GM18870 (cell line): ENCODE results near the gene AMZ1.
"Not testable (repeated sequence)": the region's sequence is repeated elsewhere in the genome, so short reads cannot be mapped to it uniquely, and the experiment has no call there.

Experiments
- ATAC-seq: cut with Tn5 transposase; IDR thresholded peaks from one replicate; pipeline ENCODE4 v1.9.1; 2021; ENCODE audit warnings: moderate library complexity; ENCODE audit not compliant: unreplicated experiment

AMZ1 gene

GRCh38 chr7:2709553-2710285 lies 21.7 kb downstream of the AMZ1 start:
- no peak for ATAC-seq

- ATAC-seq, result no peak
Measured at GRCh38 chr7:2710286-2710655, 22.3 kb downstream of the AMZ1 start.

GRCh38 chr7:2710901-2711551 lies 23.0 kb downstream of the AMZ1 start:
- ATAC-seq, result peak; percentile 41

GRCh38 chr7:2711895-2712675 lies 24.1 kb downstream of the AMZ1 start:
- ATAC-seq, result no peak

- no peak for ATAC-seq
Measured at GRCh38 chr7:2713370-2713769, 25.4 kb downstream of the AMZ1 start.

GRCh38 chr7:2713978-2714377 lies 26.0 kb downstream of the AMZ1 start:
- ATAC-seq, result no peak

- no peak for ATAC-seq
Measured at GRCh38 chr7:2714636-2715035, 26.6 kb downstream of the AMZ1 start.

- ATAC-seq, result no peak
Measured at GRCh38 chr7:2715341-2716231, 27.6 kb downstream of the AMZ1 start.

- no peak for ATAC-seq
Measured at GRCh38 chr7:2716488-2716887, 28.5 kb downstream of the AMZ1 start.

- ATAC-seq, result no peak
Measured at GRCh38 chr7:2716906-2717292, 28.9 kb downstream of the AMZ1 start.

GRCh38 chr7:2717293-2718261 lies 29.6 kb downstream of the AMZ1 start:
- ATAC-seq, result no peak

- no peak for ATAC-seq
Measured at GRCh38 chr7:2718296-2718965, 30.4 kb downstream of the AMZ1 start.

GRCh38 chr7:2719007-2719406 lies 31.0 kb downstream of the AMZ1 start:
- no peak for ATAC-seq

- no peak for ATAC-seq
Measured at GRCh38 chr7:2720024-2720423, 32.0 kb downstream of the AMZ1 start.

- no peak for ATAC-seq
Measured at GRCh38 chr7:2721842-2722241, 33.8 kb downstream of the AMZ1 start.

- ATAC-seq, result no peak
Measured at GRCh38 chr7:2722591-2722990, 34.6 kb downstream of the AMZ1 start.

GRCh38 chr7:2723138-2723850 lies 35.3 kb downstream of the AMZ1 start:
- no peak for ATAC-seq

- ATAC-seq, result not testable (repeated sequence)
Measured at GRCh38 chr7:2724036-2724435, 36.0 kb downstream of the AMZ1 start.
